Measurements from ENCODE around the gene CDR2L.

DNA sequence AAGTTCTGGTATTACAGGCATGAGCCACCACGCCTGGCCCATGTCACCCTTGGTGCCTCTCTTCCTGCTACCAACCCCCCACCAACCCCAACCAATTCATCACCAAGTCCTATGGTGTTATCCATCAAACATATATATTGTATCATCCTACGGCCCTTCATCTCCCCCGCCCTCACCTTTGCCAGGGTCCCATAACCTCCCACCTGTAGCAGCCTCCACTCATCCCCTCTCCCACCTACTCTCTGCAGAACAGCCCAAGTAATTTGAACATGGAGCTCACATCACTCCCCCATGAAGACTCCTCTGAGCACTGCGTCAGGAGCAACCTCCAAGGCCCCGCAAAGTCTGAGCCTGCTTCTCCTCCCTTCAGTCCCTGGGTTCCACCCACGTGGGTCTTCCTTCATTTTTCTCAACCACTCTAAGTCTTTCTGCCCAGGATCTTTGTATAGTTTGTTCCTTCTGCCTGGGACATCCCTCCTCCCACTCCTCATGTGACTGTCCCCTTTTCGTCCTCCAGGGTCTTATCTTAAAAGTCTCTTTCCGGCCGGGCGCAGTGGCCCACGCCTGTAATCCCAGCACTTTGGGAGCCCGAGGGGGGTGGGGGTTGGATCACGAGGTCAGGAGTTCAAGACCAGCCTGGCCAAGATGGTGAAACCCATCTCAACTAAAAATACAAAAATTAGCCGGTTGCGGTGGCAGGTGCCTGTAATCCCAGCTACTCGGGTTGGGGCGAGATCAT is 7.9 kb upstream of the CDR2L start:
- TF ChIP-seq, protein P1, sequence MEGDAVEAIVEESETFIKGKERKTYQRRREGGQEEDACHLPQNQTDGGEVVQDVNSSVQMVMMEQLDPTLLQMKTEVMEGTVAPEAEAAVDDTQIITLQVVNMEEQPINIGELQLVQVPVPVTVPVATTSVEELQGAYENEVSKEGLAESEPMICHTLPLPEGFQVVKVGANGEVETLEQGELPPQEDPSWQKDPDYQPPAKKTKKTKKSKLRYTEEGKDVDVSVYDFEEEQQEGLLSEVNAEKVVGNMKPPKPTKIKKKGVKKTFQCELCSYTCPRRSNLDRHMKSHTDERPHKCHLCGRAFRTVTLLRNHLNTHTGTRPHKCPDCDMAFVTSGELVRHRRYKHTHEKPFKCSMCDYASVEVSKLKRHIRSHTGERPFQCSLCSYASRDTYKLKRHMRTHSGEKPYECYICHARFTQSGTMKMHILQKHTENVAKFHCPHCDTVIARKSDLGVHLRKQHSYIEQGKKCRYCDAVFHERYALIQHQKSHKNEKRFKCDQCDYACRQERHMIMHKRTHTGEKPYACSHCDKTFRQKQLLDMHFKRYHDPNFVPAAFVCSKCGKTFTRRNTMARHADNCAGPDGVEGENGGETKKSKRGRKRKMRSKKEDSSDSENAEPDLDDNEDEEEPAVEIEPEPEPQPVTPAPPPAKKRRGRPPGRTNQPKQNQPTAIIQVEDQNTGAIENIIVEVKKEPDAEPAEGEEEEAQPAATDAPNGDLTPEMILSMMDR (IDR thresholded peaks at IDR 0.05; ENCODE audit: low read depth, low read length, missing input control): no peak
- TF ChIP-seq, protein P2, sequence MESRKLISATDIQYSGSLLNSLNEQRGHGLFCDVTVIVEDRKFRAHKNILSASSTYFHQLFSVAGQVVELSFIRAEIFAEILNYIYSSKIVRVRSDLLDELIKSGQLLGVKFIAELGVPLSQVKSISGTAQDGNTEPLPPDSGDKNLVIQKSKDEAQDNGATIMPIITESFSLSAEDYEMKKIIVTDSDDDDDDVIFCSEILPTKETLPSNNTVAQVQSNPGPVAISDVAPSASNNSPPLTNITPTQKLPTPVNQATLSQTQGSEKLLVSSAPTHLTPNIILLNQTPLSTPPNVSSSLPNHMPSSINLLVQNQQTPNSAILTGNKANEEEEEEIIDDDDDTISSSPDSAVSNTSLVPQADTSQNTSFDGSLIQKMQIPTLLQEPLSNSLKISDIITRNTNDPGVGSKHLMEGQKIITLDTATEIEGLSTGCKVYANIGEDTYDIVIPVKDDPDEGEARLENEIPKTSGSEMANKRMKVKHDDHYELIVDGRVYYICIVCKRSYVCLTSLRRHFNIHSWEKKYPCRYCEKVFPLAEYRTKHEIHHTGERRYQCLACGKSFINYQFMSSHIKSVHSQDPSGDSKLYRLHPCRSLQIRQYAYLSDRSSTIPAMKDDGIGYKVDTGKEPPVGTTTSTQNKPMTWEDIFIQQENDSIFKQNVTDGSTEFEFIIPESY (IDR thresholded peaks at IDR 0.05): no peak
- TF ChIP-seq, protein P3, sequence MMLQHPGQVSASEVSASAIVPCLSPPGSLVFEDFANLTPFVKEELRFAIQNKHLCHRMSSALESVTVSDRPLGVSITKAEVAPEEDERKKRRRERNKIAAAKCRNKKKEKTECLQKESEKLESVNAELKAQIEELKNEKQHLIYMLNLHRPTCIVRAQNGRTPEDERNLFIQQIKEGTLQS (IDR thresholded peaks at IDR 0.05): no peak
- no peak for TF ChIP-seq TAF1 (conservative IDR thresholded peaks at IDR 0.05)
- no peak for TF ChIP-seq HNF4A (conservative IDR thresholded peaks at IDR 0.05)
- TF ChIP-seq RXRA (IDR thresholded peaks at IDR 0.05): no peak
- TF ChIP-seq RAD21 (IDR thresholded peaks at IDR 0.05): no peak
- TF ChIP-seq JUND (IDR thresholded peaks at IDR 0.05): no peak
- TF ChIP-seq, protein P4, sequence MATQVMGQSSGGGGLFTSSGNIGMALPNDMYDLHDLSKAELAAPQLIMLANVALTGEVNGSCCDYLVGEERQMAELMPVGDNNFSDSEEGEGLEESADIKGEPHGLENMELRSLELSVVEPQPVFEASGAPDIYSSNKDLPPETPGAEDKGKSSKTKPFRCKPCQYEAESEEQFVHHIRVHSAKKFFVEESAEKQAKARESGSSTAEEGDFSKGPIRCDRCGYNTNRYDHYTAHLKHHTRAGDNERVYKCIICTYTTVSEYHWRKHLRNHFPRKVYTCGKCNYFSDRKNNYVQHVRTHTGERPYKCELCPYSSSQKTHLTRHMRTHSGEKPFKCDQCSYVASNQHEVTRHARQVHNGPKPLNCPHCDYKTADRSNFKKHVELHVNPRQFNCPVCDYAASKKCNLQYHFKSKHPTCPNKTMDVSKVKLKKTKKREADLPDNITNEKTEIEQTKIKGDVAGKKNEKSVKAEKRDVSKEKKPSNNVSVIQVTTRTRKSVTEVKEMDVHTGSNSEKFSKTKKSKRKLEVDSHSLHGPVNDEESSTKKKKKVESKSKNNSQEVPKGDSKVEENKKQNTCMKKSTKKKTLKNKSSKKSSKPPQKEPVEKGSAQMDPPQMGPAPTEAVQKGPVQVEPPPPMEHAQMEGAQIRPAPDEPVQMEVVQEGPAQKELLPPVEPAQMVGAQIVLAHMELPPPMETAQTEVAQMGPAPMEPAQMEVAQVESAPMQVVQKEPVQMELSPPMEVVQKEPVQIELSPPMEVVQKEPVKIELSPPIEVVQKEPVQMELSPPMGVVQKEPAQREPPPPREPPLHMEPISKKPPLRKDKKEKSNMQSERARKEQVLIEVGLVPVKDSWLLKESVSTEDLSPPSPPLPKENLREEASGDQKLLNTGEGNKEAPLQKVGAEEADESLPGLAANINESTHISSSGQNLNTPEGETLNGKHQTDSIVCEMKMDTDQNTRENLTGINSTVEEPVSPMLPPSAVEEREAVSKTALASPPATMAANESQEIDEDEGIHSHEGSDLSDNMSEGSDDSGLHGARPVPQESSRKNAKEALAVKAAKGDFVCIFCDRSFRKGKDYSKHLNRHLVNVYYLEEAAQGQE (IDR thresholded peaks at IDR 0.05): no peak
- TF ChIP-seq SP1 (IDR thresholded peaks at IDR 0.05): no peak
- TF ChIP-seq GABPA (IDR thresholded peaks at IDR 0.05 in 1 of 2, conservative IDR thresholded peaks at IDR 0.05 in 1 of 2): no peak
- TF ChIP-seq, protein P5, sequence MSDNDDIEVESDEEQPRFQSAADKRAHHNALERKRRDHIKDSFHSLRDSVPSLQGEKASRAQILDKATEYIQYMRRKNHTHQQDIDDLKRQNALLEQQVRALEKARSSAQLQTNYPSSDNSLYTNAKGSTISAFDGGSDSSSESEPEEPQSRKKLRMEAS (IDR thresholded peaks at IDR 0.05): no peak
- TF ChIP-seq EGR1 (IDR thresholded peaks at IDR 0.05; ENCODE audit: low read depth in 2 of 2): no peak
